Esophagus muscularis mucosa (tissue), 4 donors: ENCODE results near the gene C11orf71.

Experiments
- EP300 ChIP-seq: sonication (generic); formaldehyde crosslinking; IDR thresholded peaks from one replicate; pipeline ENCODE4 v1.6.1; 2017; ENCODE audit warnings: antibody characterized with exemption
- POLR2AphosphoS5 ChIP-seq, 2 donors: sonication (generic); formaldehyde crosslinking; IDR thresholded peaks; one replicate each; pipeline ENCODE4 v1.6.1; 2017; ENCODE audit warnings: antibody characterized with exemption in 2 of 2
- TF ChIP-seq, protein P1 (sequence below), 3 experiments: fragments of 200-600 bp in 2 of 3; fragments of 450-650 bp in 1 of 3; sonication (generic) in 2 of 3; IDR thresholded peaks; one replicate each; pipeline ENCODE4 v1.5.1; 2017 to 2019; ENCODE audit warnings: antibody characterized with exemption in 3 of 3, mild to moderate bottlenecking in 2 of 3, moderate library complexity in 1 of 3

GRCh38 chr11:114447892-114448291 lies 47.6 kb upstream of the C11orf71 start:
- TF ChIP-seq, protein P1, sequence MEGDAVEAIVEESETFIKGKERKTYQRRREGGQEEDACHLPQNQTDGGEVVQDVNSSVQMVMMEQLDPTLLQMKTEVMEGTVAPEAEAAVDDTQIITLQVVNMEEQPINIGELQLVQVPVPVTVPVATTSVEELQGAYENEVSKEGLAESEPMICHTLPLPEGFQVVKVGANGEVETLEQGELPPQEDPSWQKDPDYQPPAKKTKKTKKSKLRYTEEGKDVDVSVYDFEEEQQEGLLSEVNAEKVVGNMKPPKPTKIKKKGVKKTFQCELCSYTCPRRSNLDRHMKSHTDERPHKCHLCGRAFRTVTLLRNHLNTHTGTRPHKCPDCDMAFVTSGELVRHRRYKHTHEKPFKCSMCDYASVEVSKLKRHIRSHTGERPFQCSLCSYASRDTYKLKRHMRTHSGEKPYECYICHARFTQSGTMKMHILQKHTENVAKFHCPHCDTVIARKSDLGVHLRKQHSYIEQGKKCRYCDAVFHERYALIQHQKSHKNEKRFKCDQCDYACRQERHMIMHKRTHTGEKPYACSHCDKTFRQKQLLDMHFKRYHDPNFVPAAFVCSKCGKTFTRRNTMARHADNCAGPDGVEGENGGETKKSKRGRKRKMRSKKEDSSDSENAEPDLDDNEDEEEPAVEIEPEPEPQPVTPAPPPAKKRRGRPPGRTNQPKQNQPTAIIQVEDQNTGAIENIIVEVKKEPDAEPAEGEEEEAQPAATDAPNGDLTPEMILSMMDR (IDR thresholded peaks at IDR 0.05), result no peak
- TF ChIP-seq POLR2AphosphoS5 (IDR thresholded peaks at IDR 0.05) (no peak), EP300 (no peak)
